Stimulated activated CD4-positive, alpha-beta T cell treated with anti-CD3 and anti-CD28 coated beads, Interleukin-2, amount 100 ng/mL, for 48 hours (primary cell): Measurements from ENCODE around the gene CD8A.

Experiments
- DNase-seq, 2 donors: peaks; one replicate each; pipeline ENCODE4 v3.0.0-alpha.2; 2020

Gene CD8A

GRCh38 chr2:86808315-86809161 lies 17.8 kb upstream of the CD8A start:
- DNase-seq: peak; percentile 92 to 96

GRCh38 chr2:86807468-86808275 lies 17.0 kb upstream of the CD8A start:
- DNase-seq: peak in 1 of 2 donors; percentile 23

- no peak for DNase-seq
Measured at GRCh38 chr2:86807133-86807467, 16.4 kb upstream of the CD8A start.

- no peak for DNase-seq
Measured at GRCh38 chr2:86806059-86806857, 15.5 kb upstream of the CD8A start.

GRCh38 chr2:86800856-86801567 lies 10.3 kb upstream of the CD8A start:
- DNase-seq: no peak

- DNase-seq: no peak
Measured at GRCh38 chr2:86794861-86795260, 4.1 kb upstream of the CD8A start.

GRCh38 chr2:86793752-86794151 lies 3.0 kb upstream of the CD8A start:
- no peak for DNase-seq

GRCh38 chr2:86791573-86791972 lies 860 bp upstream of the CD8A start:
- no peak for DNase-seq

- DNase-seq: no peak
Measured at GRCh38 chr2:86790134-86790675, 508 bp downstream of the CD8A start.

GRCh38 chr2:86789687-86790133 lies 1.0 kb downstream of the CD8A start:
- DNase-seq: no peak

GRCh38 chr2:86788881-86789686 lies 1.6 kb downstream of the CD8A start:
- no peak for DNase-seq

GRCh38 chr2:86788165-86788564 lies 2.5 kb downstream of the CD8A start:
- no peak for DNase-seq

GRCh38 chr2:86787736-86788135 lies 3.0 kb downstream of the CD8A start:
- DNase-seq: no peak

GRCh38 chr2:86786001-86786536 lies 4.6 kb downstream of the CD8A start:
- DNase-seq: no peak

GRCh38 chr2:86785456-86785855 lies 5.3 kb downstream of the CD8A start:
- DNase-seq: no peak

- DNase-seq: no peak
Measured at GRCh38 chr2:86783615-86784339, 6.9 kb downstream of the CD8A start.

- no peak for DNase-seq
Measured at GRCh38 chr2:86782748-86783147, 8.0 kb downstream of the CD8A start.

- DNase-seq: no peak
Measured at GRCh38 chr2:86781363-86781762, 9.3 kb downstream of the CD8A start.

GRCh38 chr2:86779971-86780370 lies 10.7 kb downstream of the CD8A start:
- DNase-seq: no peak

GRCh38 chr2:86778957-86779356 lies 11.8 kb downstream of the CD8A start:
- DNase-seq: no peak
